Upper lobe of left lung (tissue), 6 donors: ENCODE measurements around the gene ZNF18. TPM values are rescaled to one million over a fixed set of nuclear protein-coding genes. Genes with fewer than 3 reads are reported as not detected.

Source experiments
- ATAC-seq, 2 donors: fragments of 200-7000 bp; cut with Tn5 transposase; one replicate each; pipeline ENCODE4 v1.9.1; 2022; ENCODE audit warnings: mild to moderate bottlenecking in 2 of 2, moderate library complexity in 2 of 2; ENCODE audit not compliant: low FRiP score in 2 of 2
- DNase-seq, 2 donors: peaks; one replicate each; pipeline ENCODE4 v3.0.0-alpha.2; 2019 to 2020
- H3K27ac ChIP-seq, 4 donors: fragments of 200-600 bp; sonication (generic); one replicate each; pipeline ENCODE4 v1.5.1; 2016 to 2019
- H3K27me3 ChIP-seq, 4 donors: fragments of 200-600 bp; sonication (generic); one replicate each; pipeline ENCODE4 v1.5.1; 2017 to 2019
- H3K36me3 ChIP-seq, 4 donors: fragments of 200-600 bp; sonication (generic); one replicate each; pipeline ENCODE4 v1.5.1; 2016 to 2019
- H3K4me1 ChIP-seq, 4 donors: fragments of 200-600 bp; sonication (generic); one replicate each; pipeline ENCODE4 v1.5.1; 2018 to 2019
- H3K4me3 ChIP-seq, 4 donors: fragments of 200-600 bp; sonication (generic); one replicate each; pipeline ENCODE4 v1.5.1; 2017 to 2019; ENCODE audit warnings: mild to moderate bottlenecking in 2 of 4, moderate library complexity in 1 of 4
- H3K9me3 ChIP-seq, 4 donors: fragments of 200-600 bp; sonication (generic); one replicate each; pipeline ENCODE4 v1.5.1; 2018 to 2019
- CTCF ChIP-seq, 6 experiments: fragments of 450-650 bp in 4 of 6; fragments of 200-600 bp in 2 of 6; sonication (generic) in 2 of 6; IDR thresholded peaks; one replicate each; pipeline ENCODE4 v1.5.1; 2016 to 2019; ENCODE audit warnings: antibody characterized with exemption in 6 of 6
- EP300 ChIP-seq, 4 donors: sonication (generic); formaldehyde crosslinking; IDR thresholded peaks; one replicate each; pipeline ENCODE4 v1.5.1; 2017; ENCODE audit warnings: antibody characterized with exemption in 4 of 4, control low read depth in 2 of 4
- POLR2A ChIP-seq, 4 donors: fragments of 450-650 bp; IDR thresholded peaks; one replicate each; pipeline ENCODE4 v1.5.1; 2016 to 2017; ENCODE audit warnings: antibody characterized with exemption in 4 of 4, mild to moderate bottlenecking in 2 of 4
- POLR2AphosphoS5 ChIP-seq, 2 donors: sonication (generic); formaldehyde crosslinking; IDR thresholded peaks; one replicate each; pipeline ENCODE4 v1.5.1; 2017; ENCODE audit warnings: antibody characterized with exemption in 2 of 2
- WGBS, 2 donors: methylation state at CpG; one replicate each; pipeline ENCODE4 v1.1.5; 2017 to 2018; 5-methylcytosine and 5-hydroxymethylcytosine counted together
- small RNA-seq, 4 donors: library from RNA; depleted of rRNA; stranded (forward); fragments of <200 nt; gene quantifications; one replicate each; pipeline ENCODE3, GENCODE V24; 2016
- total RNA-seq, 6 donors: library from RNA; depleted of rRNA in 4 of 6; stranded (reverse); fragments of >200 nt in 4 of 6; gene quantifications; one replicate each; pipeline versions ENCODE4 v1.1.0 to v1.2.1, GENCODE V29; 2016 to 2021
- donor health status: DM: no; HTN: no; CAD: no; lungs with moderate emphysema.
- donor health status: DM: no; HTN: yes; CAD: no; lungs with severe emphysema.

ZNF18 gene
- total RNA-seq, 6 donors from 2014 or later: 5.4 to 13.6 (median 5.8) TPM

- H3K4me3 ChIP-seq: no peak overlapping the region
- no peaks in the 10 kb centered on the region for H3K9me3 ChIP-seq
- ATAC-seq (no peak), DNase-seq (no peak)
- H3K4me1 ChIP-seq: no peaks in the 10 kb centered on the region
- TF ChIP-seq POLR2AphosphoS5 (IDR thresholded peaks at IDR 0.05) (no peak), POLR2A (IDR thresholded peaks at IDR 0.05) (no peak), CTCF (IDR thresholded peaks at IDR 0.05) (no peak), EP300 (IDR thresholded peaks at IDR 0.05) (no peak)
- no peaks in the 10 kb centered on the region for H3K27me3 ChIP-seq
- no peaks in the 10 kb centered on the region for H3K36me3 ChIP-seq
- no peak overlapping the region for H3K27ac ChIP-seq
- 52% methylated on average over 4 of the region's 4 CpGs for WGBS, 2 donors
These were observed 68.8 kb downstream of the ZNF18 start for GRCh38 chr17:11928436-11928835.

Small RNAs within 50 kb of the gene (small RNA-seq; reads per million reads assigned to genes)
- 0 reads per million in 4 donors for gene RNU11-2P

Other genes starting within 250 kb of the ZNF18 start
- 10 to 100 TPM; 10.2 to 42.7 (median 25.6) TPM for gene MAP2K4, start 23.4 kb upstream of the ZNF18 start, total RNA-seq